IMR-90 (cell line): ENCODE results near the gene RBBP7. TPM values are rescaled to one million over a fixed set of nuclear protein-coding genes. Genes with fewer than 3 reads are reported as not detected.

Experiments used
- ATAC-seq: fragments of 200-7000 bp; cut with Tn5 transposase; 2 replicates; pipeline ENCODE4 v1.9.1; 2020; ENCODE audit warnings: low read depth, mild to moderate bottlenecking, moderate library complexity
- BruUV-seq: library from RNA; stranded (reverse); fragments of 400-500 nt; replicated peaks from 2 replicates; lab custom pipeline; 2021; lab: Mats Ljungman, UMichigan
- CTCF ChIA-PET: fragments of 300-600 bp; formaldehyde crosslinking; extraction: SDS; loops from one replicate; lab custom pipeline; 2021; ENCODE audit warnings: antibody characterized with exemption; lab: Yijun Ruan, JAX
- POLR2A ChIA-PET: fragments of 300-600 bp; sonication (Branson Sonifier 250); formaldehyde crosslinking; loops from one replicate; lab custom pipeline; 2022; ENCODE audit warnings: antibody characterized with exemption; ENCODE audit not compliant: unreplicated experiment; lab: Charles Lee
- DNase-seq: peaks from one replicate; pipeline ENCODE4 v3.0.0; 2013
- H2AFZ ChIP-seq: replicated peaks from 2 replicates; pipeline ENCODE3; 2013; ENCODE audit warnings: low read length, mild to moderate bottlenecking; ENCODE audit not compliant: poor library complexity
- H2AK5ac ChIP-seq: 2 replicates; pipeline ENCODE4 v1.6.1; 2013; ENCODE audit warnings: low read depth, low read length, inconsistent platforms
- H2AK9ac ChIP-seq: replicated peaks from 2 replicates; pipeline ENCODE3; 2013; ENCODE audit warnings: mild to moderate bottlenecking, low read depth, low read length, moderate library complexity; ENCODE audit not compliant: poor library complexity
- H2BK120ac ChIP-seq: 2 replicates; pipeline ENCODE4 v1.6.1; 2013; ENCODE audit warnings: low read depth, low read length, inconsistent platforms
- H2BK15ac ChIP-seq: 3 replicates; pipeline ENCODE4 v1.6.1; 2013; ENCODE audit warnings: low read depth, low read length, inconsistent platforms
- H2BK20ac ChIP-seq: 2 replicates; pipeline ENCODE4 v1.6.1; 2013; ENCODE audit warnings: low read depth, mild to moderate bottlenecking, inconsistent platforms, low read length, moderate library complexity
- H2BK5ac ChIP-seq: 2 replicates; pipeline ENCODE4 v1.6.1; 2013; ENCODE audit warnings: mild to moderate bottlenecking, low read depth, low read length, inconsistent platforms; ENCODE audit not compliant: poor library complexity, severe bottlenecking
- H3K14ac ChIP-seq: replicated peaks from 2 replicates; pipeline ENCODE4 v1.6.1; 2013; ENCODE audit warnings: low read depth, low read length, inconsistent platforms
- H3K18ac ChIP-seq: 2 replicates; pipeline ENCODE4 v1.6.1; 2013; ENCODE audit warnings: low read depth, low read length, control low read depth
- H3K23ac ChIP-seq: 2 replicates; pipeline ENCODE4 v1.6.1; 2013; ENCODE audit warnings: low read depth, low read length, inconsistent platforms
- H3K27ac ChIP-seq: 2 replicates; pipeline ENCODE4 v1.5.1; 2013; ENCODE audit warnings: mild to moderate bottlenecking, control low read depth, low read length; ENCODE audit not compliant: insufficient read depth
- H3K27me3 ChIP-seq: 2 replicates; pipeline ENCODE4 v1.6.1; 2013; ENCODE audit warnings: low read length; ENCODE audit not compliant: control insufficient read depth, insufficient read depth
- H3K36me3 ChIP-seq: 2 replicates; pipeline ENCODE4 v1.6.1; 2013; ENCODE audit warnings: low read length, mixed read lengths; ENCODE audit not compliant: control insufficient read depth, insufficient read depth
- H3K4ac ChIP-seq: 2 replicates; pipeline ENCODE4 v1.6.1; 2013; ENCODE audit warnings: low read depth, low read length, inconsistent platforms
- H3K4me1 ChIP-seq: 2 replicates; pipeline ENCODE4 v1.6.1; 2013; ENCODE audit warnings: low read length, mixed read lengths; ENCODE audit not compliant: control insufficient read depth, insufficient read depth
- H3K4me2 ChIP-seq: 2 replicates; pipeline ENCODE4 v1.6.1; 2013; ENCODE audit warnings: low read depth, mild to moderate bottlenecking, control low read depth, low read length, moderate library complexity
- H3K4me3 ChIP-seq: 2 replicates; pipeline ENCODE4 v1.5.1; 2013; ENCODE audit warnings: low read depth, mild to moderate bottlenecking, control low read depth, low read length, moderate library complexity; ENCODE audit not compliant: insufficient read depth
- H3K56ac ChIP-seq: 2 replicates; pipeline ENCODE4 v1.6.1; 2013; ENCODE audit warnings: low read length, inconsistent platforms; ENCODE audit not compliant: insufficient read depth; ENCODE audit errors: extremely low read depth
- H3K79me1 ChIP-seq, 2 experiments: 2 replicates each; pipeline ENCODE4 v1.6.1; 2013; ENCODE audit warnings: low read length in 2 of 2, inconsistent platforms in 1 of 2, low read depth in 1 of 2
- H3K9ac ChIP-seq: 2 replicates; pipeline ENCODE4 v1.6.1; 2013; ENCODE audit warnings: low read depth, low read length, control low read depth
- H3K9me1 ChIP-seq: 2 replicates; pipeline ENCODE4 v1.6.1; 2013; ENCODE audit warnings: low read length, inconsistent platforms; ENCODE audit not compliant: insufficient read depth
- H3K9me3 ChIP-seq: 2 replicates; pipeline ENCODE4 v1.6.1; 2013; ENCODE audit warnings: low read length; ENCODE audit not compliant: control insufficient read depth, insufficient read depth
- H4K20me1 ChIP-seq: 2 replicates; pipeline ENCODE4 v1.6.1; 2013; ENCODE audit warnings: low read length, inconsistent platforms; ENCODE audit not compliant: insufficient read depth
- H4K5ac ChIP-seq: 2 replicates; pipeline ENCODE4 v1.6.1; 2013; ENCODE audit warnings: mild to moderate bottlenecking, low read depth, low read length, control low read depth
- H4K8ac ChIP-seq, 2 experiments: 2 replicates each; pipeline ENCODE4 v1.6.1; 2013; ENCODE audit warnings: low read depth in 2 of 2, low read length in 2 of 2, control low read depth in 1 of 2, inconsistent platforms in 1 of 2
- H4K91ac ChIP-seq: 2 replicates; pipeline ENCODE4 v1.6.1; 2013; ENCODE audit warnings: low read depth, low read length, inconsistent platforms; ENCODE audit not compliant: insufficient read depth
- BHLHE40 ChIP-seq: fragments of 150-350 bp; IDR thresholded peaks from 2 replicates; pipeline ENCODE4 v1.6.1; 2016; ENCODE audit warnings: mild to moderate bottlenecking, low read depth, low read length
- CEBPB ChIP-seq: IDR thresholded peaks from 2 replicates; pipeline ENCODE4 v1.6.1; 2012; ENCODE audit warnings: low read depth, low read length, improper control_type of control experiment
- ELK1 ChIP-seq: fragments of 150-350 bp; IDR thresholded peaks from 2 replicates; pipeline ENCODE4 v1.6.1; 2016; ENCODE audit warnings: low read depth, mild to moderate bottlenecking, low read length, moderate library complexity, borderline replicate concordance
- FOS ChIP-seq: fragments of 150-350 bp; IDR thresholded peaks from 2 replicates; pipeline ENCODE4 v1.6.1; 2016; ENCODE audit warnings: low read depth, low read length
- MAZ ChIP-seq: IDR thresholded peaks from 2 replicates; pipeline ENCODE4 v1.6.1; 2012; ENCODE audit warnings: low read depth, mild to moderate bottlenecking, low read length, improper control_type of control experiment, moderate library complexity, borderline replicate concordance
- MXI1 ChIP-seq: IDR thresholded peaks from 2 replicates; pipeline ENCODE4 v1.6.1; 2012; ENCODE audit warnings: low read depth, mild to moderate bottlenecking, low read length, moderate library complexity, borderline replicate concordance
- NFE2L2 ChIP-seq: fragments of 150-350 bp; IDR thresholded peaks from 2 replicates; pipeline ENCODE4 v1.6.1; 2016; ENCODE audit warnings: low read depth, mild to moderate bottlenecking, low read length
- RAD21 ChIP-seq: IDR thresholded peaks from 2 replicates; pipeline ENCODE4 v1.6.1; 2012; ENCODE audit warnings: low read length, improper control_type of control experiment
- SMC3 ChIP-seq: fragments of 150-350 bp; IDR thresholded peaks from 2 replicates; pipeline ENCODE4 v1.6.1; 2016; ENCODE audit warnings: low read depth, mild to moderate bottlenecking, antibody characterized with exemption, low read length, moderate library complexity
- USF2 ChIP-seq: fragments of 150-350 bp; IDR thresholded peaks from 2 replicates; pipeline ENCODE4 v1.6.1; 2017; ENCODE audit warnings: mild to moderate bottlenecking, antibody characterized with exemption, low read length, low read depth
- WGBS, 2 experiments: methylation state at CpG; one replicate each; pipeline versions ENCODE4 v1.1.5 to v1.1.7; 2013; ENCODE audit warnings: missing lambda C conversion rate in 2 of 2; ENCODE audit not compliant: insufficient read length in 1 of 2; ENCODE audit errors: extremely low coverage in 2 of 2; 5-methylcytosine and 5-hydroxymethylcytosine counted together
- dilution Hi-C: fragments of 300-500 bp; cut with HindIII; formaldehyde crosslinking; loops from one replicate; pipeline ENCODE4 v1.14.3; 2018; ENCODE audit warnings: low sequenced_read_pairs; ENCODE audit not compliant: unreplicated experiment
- in situ Hi-C: fragments of 300-500 bp; cut with MboI; formaldehyde crosslinking; loops from 3 replicates; pipeline ENCODE4 v1.14.3; 2019; ENCODE audit warnings: low sequenced_read_pairs, inconsistent platforms, mixed read lengths
- intact Hi-C: fragments of 100-400 bp; cut with micrococcal nuclease; formaldehyde crosslinking; loops from 2 replicates; pipeline ENCODE4 v1.10.0; 2022
- polyA plus RNA-seq, 3 experiments: library from polyadenylated mRNA; depleted of rRNA; stranded (reverse); fragments of >200 nt; gene quantifications; 2 replicates each; pipeline ENCODE4 v1.2.3, GENCODE V29; 2012; ENCODE audit warnings: low replicate concordance in 1 of 3
- total RNA-seq: library from RNA; depleted of rRNA; stranded (reverse); fragments of >200 nt; gene quantifications from 2 replicates; pipeline ENCODE4 v1.2.3, GENCODE V29; 2012

RBBP7 gene
- total and polyA plus RNA-seq, 2 of the 4 experiments (the other 2 are of a cell fraction): 147 to 149 TPM

- Histone ChIP-seq H3K36me3 (peaks cover 26% of the 10 kb centered on the region), H2BK20ac (peak overlapping the region; percentile 17), H3K4me3 (no peak overlapping the region), H3K4me2 (no peak overlapping the region; the same call in 1 of the 2 replicates), H3K27me3 (no peaks in the 10 kb centered on the region), H4K91ac (peak overlapping the region; percentile 38), H3K9me1 (peaks cover 5% of the 10 kb centered on the region; the same call in 1 of the 2 replicates), H2BK15ac (no peak overlapping the region; the same call in 2 of the 3 replicates), H3K9ac (no peak overlapping the region), H3K56ac (no peak overlapping the region), H2BK5ac (peak overlapping the region; percentile 31), H3K4ac (peak overlapping the region; percentile 49), H3K27ac (peak overlapping the region; percentile 31; the same call in 1 of the 2 replicates), H4K8ac (peak overlapping the region in 1 of 2 experiments; percentile 45; a peak in 1 of 4 replicates), H3K9me3 (no peaks in the 10 kb centered on the region), H2AFZ (no peak overlapping the region), H3K18ac (peak overlapping the region; percentile 48), H3K14ac (peak overlapping the region; percentile 12), H3K4me1 (peaks cover 11% of the 10 kb centered on the region), H4K20me1 (no peaks in the 10 kb centered on the region), H3K23ac (no peak overlapping the region), H2BK120ac (peak overlapping the region; percentile 64), H2AK5ac (peak overlapping the region; percentile 12; the same call in 1 of the 2 replicates), H2AK9ac (peak overlapping the region; percentile 4), H4K5ac (no peak overlapping the region; the same call in 1 of the 2 replicates), H3K79me1 (peaks cover 0 to 7% of the 10 kb centered on the region in 2 experiments; a peak in 1 of 4 replicates)
- ATAC-seq (peak; percentile 68), DNase-seq (peak; percentile 80)
- in situ Hi-C loops (loop anchor here (25.0 kb wide), 1 partner anchor 849 kb away; no protein-coding TSS in a partner anchor), dilution Hi-C loops (no loop called here), intact Hi-C loops (no loop called here)
- peak; percentile 92 for TF ChIP-seq CEBPB
- no peak for TF ChIP-seq NFE2L2
- TF ChIP-seq ELK1: no peak
- peak; percentile 82 for TF ChIP-seq BHLHE40
- TF ChIP-seq FOS: no peak
- TF ChIP-seq RAD21: no peak
- no peak for TF ChIP-seq MXI1
- TF ChIP-seq SMC3: no peak
- TF ChIP-seq MAZ: no peak
- TF ChIP-seq USF2: no peak
- CTCF ChIA-PET: interaction anchor here (1.1 kb wide), 1 partner anchor 208 kb away, joined by 3 read pairs; no protein-coding TSS in a partner anchor
- POLR2A ChIA-PET: no interaction called here
- BruUV-seq: no TSS peak
- 45% methylated on average over 4 of the region's 11 CpGs; no CpG with 5 or more reads in 1 of the 2 experiments for WGBS, 2 experiments
Measured at GRCh38 chrX:16838202-16839066, 31.7 kb downstream of the RBBP7 start.
